Measurements from ENCODE around the gene BTBD6. TPM values are rescaled to one million over a fixed set of nuclear protein-coding genes. Genes with fewer than 3 reads are reported as not detected.

BTBD6 gene
- total RNA-seq, 3 donors from 2014 or later = 45.7 to 55.8 (median 46.7) TPM

DNA sequence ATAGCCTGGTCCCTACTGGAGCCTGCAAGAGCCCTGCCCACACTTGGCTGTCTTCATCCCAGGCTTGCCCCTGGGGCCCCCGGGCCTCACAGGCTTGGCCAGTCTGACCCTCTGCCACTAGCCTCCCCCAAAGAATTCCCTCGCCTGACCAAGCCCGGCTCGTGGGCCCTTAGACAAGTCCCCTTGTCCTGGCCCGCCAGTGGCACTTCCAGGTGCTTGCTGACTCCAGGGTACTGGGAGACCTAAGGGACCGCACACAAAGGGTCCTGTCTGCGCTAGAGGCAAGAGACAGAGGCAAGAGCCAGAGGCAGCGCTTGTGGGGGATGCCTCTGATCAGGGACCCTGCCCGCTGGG, 5.0 kb downstream of the BTBD6 start:
- Histone ChIP-seq H3K9me3 (no peaks in the 10 kb centered on the region), H3K4me1 (ENCODE audit: low read depth) (peaks cover 9% of the 10 kb centered on the region), H3K4me3 (no peak overlapping the region), H3K36me3 (ENCODE audit: low read depth) (no peaks in the 10 kb centered on the region)
- ATAC-seq (no peak), DNase-seq (no peak)
- intact Hi-C loops (cut with DNase I, micrococcal nuclease) = no loop called here
- TF ChIP-seq, protein P1, sequence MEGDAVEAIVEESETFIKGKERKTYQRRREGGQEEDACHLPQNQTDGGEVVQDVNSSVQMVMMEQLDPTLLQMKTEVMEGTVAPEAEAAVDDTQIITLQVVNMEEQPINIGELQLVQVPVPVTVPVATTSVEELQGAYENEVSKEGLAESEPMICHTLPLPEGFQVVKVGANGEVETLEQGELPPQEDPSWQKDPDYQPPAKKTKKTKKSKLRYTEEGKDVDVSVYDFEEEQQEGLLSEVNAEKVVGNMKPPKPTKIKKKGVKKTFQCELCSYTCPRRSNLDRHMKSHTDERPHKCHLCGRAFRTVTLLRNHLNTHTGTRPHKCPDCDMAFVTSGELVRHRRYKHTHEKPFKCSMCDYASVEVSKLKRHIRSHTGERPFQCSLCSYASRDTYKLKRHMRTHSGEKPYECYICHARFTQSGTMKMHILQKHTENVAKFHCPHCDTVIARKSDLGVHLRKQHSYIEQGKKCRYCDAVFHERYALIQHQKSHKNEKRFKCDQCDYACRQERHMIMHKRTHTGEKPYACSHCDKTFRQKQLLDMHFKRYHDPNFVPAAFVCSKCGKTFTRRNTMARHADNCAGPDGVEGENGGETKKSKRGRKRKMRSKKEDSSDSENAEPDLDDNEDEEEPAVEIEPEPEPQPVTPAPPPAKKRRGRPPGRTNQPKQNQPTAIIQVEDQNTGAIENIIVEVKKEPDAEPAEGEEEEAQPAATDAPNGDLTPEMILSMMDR (IDR thresholded peaks at IDR 0.05) = no peak

DNA sequence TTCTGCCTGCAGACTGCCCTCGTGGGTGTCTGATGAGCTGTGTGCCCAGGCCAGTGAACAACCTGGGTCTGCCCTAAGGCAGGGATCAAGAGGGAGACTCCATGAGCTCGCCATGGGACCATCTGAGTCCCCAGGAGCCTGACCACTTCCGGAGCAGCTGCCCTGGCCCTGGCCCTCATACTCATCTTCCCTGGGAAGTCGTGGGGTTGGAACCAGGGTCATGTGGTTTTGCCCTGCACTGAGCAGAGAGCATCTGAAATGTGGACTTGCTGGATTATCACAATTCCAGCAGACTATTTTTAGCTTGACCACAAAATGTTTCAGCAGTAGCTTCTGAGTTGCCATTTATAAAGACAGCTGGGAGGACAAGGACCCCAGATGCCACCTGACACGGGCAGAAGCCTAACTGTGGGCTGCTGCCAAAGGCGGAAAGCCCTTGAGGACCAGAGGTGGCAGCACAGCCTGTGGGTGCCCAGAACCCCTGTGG, 6.7 kb downstream of the BTBD6 start:
- intact Hi-C loops (cut with DNase I, micrococcal nuclease) = no loop called here
- Histone ChIP-seq H3K9me3 (no peaks in the 10 kb centered on the region), H3K4me1 (ENCODE audit: low read depth) (peaks cover 18% of the 10 kb centered on the region), H3K36me3 (ENCODE audit: low read depth) (no peaks in the 10 kb centered on the region), H3K4me3 (no peak overlapping the region)
- DNase-seq (no peak), ATAC-seq (no peak)
- TF ChIP-seq, protein P1 (IDR thresholded peaks at IDR 0.05) = no peak

- Histone ChIP-seq H3K4me3 (no peak overlapping the region), H3K4me1 (ENCODE audit: low read depth) (peaks cover 18% of the 10 kb centered on the region), H3K9me3 (no peaks in the 10 kb centered on the region), H3K36me3 (ENCODE audit: low read depth) (no peaks in the 10 kb centered on the region)
- intact Hi-C loops (cut with DNase I, micrococcal nuclease) = no loop called here
- DNase-seq (no peak), ATAC-seq (no peak)
- TF ChIP-seq, protein P1 (IDR thresholded peaks at IDR 0.05) = no peak
Observed at GRCh38 chr14:105256292-105256960, 8.1 kb downstream of the BTBD6 start.

- TF ChIP-seq, protein P1 (IDR thresholded peaks at IDR 0.05) = no peak
- DNase-seq (peak; percentile 90 to 97 (median 92)), ATAC-seq (peak; percentile 95)
- Histone ChIP-seq H3K36me3 (ENCODE audit: low read depth) (no peaks in the 10 kb centered on the region), H3K9me3 (no peaks in the 10 kb centered on the region), H3K4me1 (ENCODE audit: low read depth) (peaks cover 18% of the 10 kb centered on the region), H3K4me3 (no peak overlapping the region)
- intact Hi-C loops (cut with DNase I, micrococcal nuclease) = no loop called here
Observed at GRCh38 chr14:105257464-105257863, 9.1 kb downstream of the BTBD6 start.

DNA sequence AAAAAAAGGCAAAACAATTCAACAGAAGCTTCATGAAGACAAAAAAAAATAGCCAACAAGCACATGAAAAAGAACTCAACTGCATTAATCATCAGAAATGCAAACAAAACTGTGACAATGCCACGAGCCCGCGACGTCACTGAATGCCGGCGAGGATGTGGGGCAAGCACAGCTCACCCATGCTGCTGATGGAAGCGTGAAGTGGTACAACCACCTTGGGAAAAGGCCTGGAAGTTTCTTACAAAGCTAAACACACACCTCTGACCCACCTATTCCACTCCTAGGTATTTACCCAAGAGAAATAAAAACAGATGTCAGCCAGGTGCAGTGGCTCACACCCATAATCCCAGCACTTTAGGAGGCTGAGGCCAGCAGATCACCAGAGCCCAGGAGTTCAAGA, 10.5 kb downstream of the BTBD6 start:
- ATAC-seq (peak; percentile 68), DNase-seq (peak in 2 of 3 donors; percentile 59 to 62)
- Histone ChIP-seq H3K4me3 (no peak overlapping the region), H3K9me3 (no peaks in the 10 kb centered on the region), H3K4me1 (ENCODE audit: low read depth) (peaks cover 18% of the 10 kb centered on the region), H3K36me3 (ENCODE audit: low read depth) (no peaks in the 10 kb centered on the region)
- TF ChIP-seq, protein P1 (IDR thresholded peaks at IDR 0.05) = no peak
- intact Hi-C loops (cut with DNase I, micrococcal nuclease) = no loop called here
